PC-9 (cell line): ENCODE measurements around the gene RPL14. TPM values are rescaled to one million over a fixed set of nuclear protein-coding genes. Genes with fewer than 3 reads are reported as not detected.

Experiments used
- BruUV-seq: library from RNA; stranded (reverse); fragments of 400-500 nt; replicated peaks from 2 replicates; lab custom pipeline; 2021; lab: Mats Ljungman, UMichigan
- CTCF ChIA-PET: fragments of 300-600 bp; sonication (Branson Sonifier 250); formaldehyde crosslinking; loops from one replicate; lab custom pipeline; 2022; ENCODE audit warnings: antibody characterized with exemption; lab: Charles Lee
- POLR2A ChIA-PET: fragments of 300-600 bp; sonication (Branson Sonifier 250); formaldehyde crosslinking; loops from one replicate; lab custom pipeline; 2022; ENCODE audit warnings: antibody characterized with exemption; ENCODE audit not compliant: unreplicated experiment; lab: Charles Lee
- DNase-seq, 2 experiments: peaks; one replicate each; pipeline versions ENCODE4 v3.0.0 to v3.0.0-alpha.2; 2015 to 2022; ENCODE audit warnings: mixed read lengths in 1 of 2
- H2AFZ ChIP-seq: fragments of 200-600 bp; sonication (generic); 2 replicates; pipeline ENCODE4 v1.8.1; 2017; ENCODE audit warnings: antibody characterized with exemption
- H3F3A ChIP-seq: fragments of 200-600 bp; sonication (generic); 2 replicates; pipeline ENCODE4 v1.8.1; 2017; ENCODE audit warnings: antibody characterized with exemption, mild to moderate bottlenecking, low read depth; ENCODE audit not compliant: insufficient read depth
- H3K27ac ChIP-seq: fragments of 200-600 bp; sonication (generic); 2 replicates; pipeline ENCODE4 v1.6.1; 2016; ENCODE audit warnings: mixed run types
- H3K27me3 ChIP-seq: fragments of 200-600 bp; sonication (generic); 2 replicates; pipeline ENCODE4 v1.6.1; 2016; ENCODE audit warnings: low read depth, mixed run types; ENCODE audit not compliant: insufficient read depth
- H3K36me3 ChIP-seq: fragments of 200-600 bp; sonication (generic); 2 replicates; pipeline ENCODE4 v1.6.1; 2016; ENCODE audit warnings: low read depth, mixed run types
- H3K4me1 ChIP-seq: fragments of 200-600 bp; sonication (generic); replicated peaks from 2 replicates; pipeline ENCODE4 v1.6.1; 2016; ENCODE audit warnings: mixed run types; ENCODE audit not compliant: insufficient read depth
- H3K4me2 ChIP-seq: fragments of 200-600 bp; sonication (generic); 2 replicates; pipeline ENCODE4 v1.6.1; 2017; ENCODE audit warnings: mixed run types
- H3K4me3 ChIP-seq: fragments of 200-600 bp; sonication (generic); 2 replicates; pipeline ENCODE4 v1.6.1; 2016; ENCODE audit warnings: mixed run types
- H3K79me2 ChIP-seq: fragments of 200-600 bp; sonication (generic); 2 replicates; pipeline ENCODE4 v1.6.1; 2017; ENCODE audit warnings: low read depth, mixed run types
- H3K9me2 ChIP-seq: fragments of 200-600 bp; sonication (generic); 2 replicates; pipeline ENCODE4 v1.8.1; 2017; ENCODE audit warnings: mild to moderate bottlenecking; ENCODE audit not compliant: insufficient read depth
- H3K9me3 ChIP-seq: fragments of 200-600 bp; sonication (generic); 2 replicates; pipeline ENCODE4 v1.8.1; 2016; ENCODE audit warnings: low read depth; ENCODE audit not compliant: insufficient read depth
- H4K20me1 ChIP-seq: fragments of 200-600 bp; sonication (generic); 2 replicates; pipeline ENCODE4 v1.8.1; 2017; ENCODE audit not compliant: insufficient read depth
- EZH2 ChIP-seq: fragments of 200-600 bp; sonication (generic); IDR thresholded peaks from 2 replicates; pipeline ENCODE4 v1.8.0; 2017; ENCODE audit warnings: antibody characterized with exemption, low read depth
- intact Hi-C: fragments of 100-400 bp; cut with micrococcal nuclease; formaldehyde crosslinking; loops from one replicate; pipeline ENCODE4 v1.10.0; 2022; ENCODE audit not compliant: unreplicated experiment
- total RNA-seq: library from RNA; stranded (reverse); gene quantifications from 2 replicates; pipeline ENCODE4 v1.2.3, GENCODE V29; 2021
- TF ChIP-seq, protein P1 (sequence below): fragments of 200-600 bp; sonication (generic); conservative IDR thresholded peaks from 2 replicates; pipeline ENCODE4 v1.6.1; 2017; ENCODE audit warnings: mixed run types, antibody characterized with exemption, mild to moderate bottlenecking, moderate library complexity

The RPL14 gene
- total RNA-seq, 1 experiment from 2014 or later: 2,201 TPM

GRCh38 chr3:40499952-40500351 lies 42.8 kb downstream of the RPL14 start:
- TF ChIP-seq EZH2: no peak
- TF ChIP-seq, protein P1, sequence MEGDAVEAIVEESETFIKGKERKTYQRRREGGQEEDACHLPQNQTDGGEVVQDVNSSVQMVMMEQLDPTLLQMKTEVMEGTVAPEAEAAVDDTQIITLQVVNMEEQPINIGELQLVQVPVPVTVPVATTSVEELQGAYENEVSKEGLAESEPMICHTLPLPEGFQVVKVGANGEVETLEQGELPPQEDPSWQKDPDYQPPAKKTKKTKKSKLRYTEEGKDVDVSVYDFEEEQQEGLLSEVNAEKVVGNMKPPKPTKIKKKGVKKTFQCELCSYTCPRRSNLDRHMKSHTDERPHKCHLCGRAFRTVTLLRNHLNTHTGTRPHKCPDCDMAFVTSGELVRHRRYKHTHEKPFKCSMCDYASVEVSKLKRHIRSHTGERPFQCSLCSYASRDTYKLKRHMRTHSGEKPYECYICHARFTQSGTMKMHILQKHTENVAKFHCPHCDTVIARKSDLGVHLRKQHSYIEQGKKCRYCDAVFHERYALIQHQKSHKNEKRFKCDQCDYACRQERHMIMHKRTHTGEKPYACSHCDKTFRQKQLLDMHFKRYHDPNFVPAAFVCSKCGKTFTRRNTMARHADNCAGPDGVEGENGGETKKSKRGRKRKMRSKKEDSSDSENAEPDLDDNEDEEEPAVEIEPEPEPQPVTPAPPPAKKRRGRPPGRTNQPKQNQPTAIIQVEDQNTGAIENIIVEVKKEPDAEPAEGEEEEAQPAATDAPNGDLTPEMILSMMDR: no peak
- H3K36me3 ChIP-seq: no peaks in the 10 kb centered on the region
- H2AFZ ChIP-seq: no peak overlapping the region
- DNase-seq: no peak
- intact Hi-C loops: no loop called here
- no peaks in the 10 kb centered on the region for H3K79me2 ChIP-seq
- H3K27ac ChIP-seq: no peak overlapping the region
- no peak overlapping the region for H3K4me2 ChIP-seq
- no peaks in the 10 kb centered on the region; the same call in 1 of the 2 replicates for H3F3A ChIP-seq
- peaks cover 9% of the 10 kb centered on the region for H3K4me1 ChIP-seq
- no peak overlapping the region for H3K4me3 ChIP-seq
- no peaks in the 10 kb centered on the region for H3K9me2 ChIP-seq
- POLR2A ChIA-PET: no interaction called here
- CTCF ChIA-PET: no interaction called here
- no peaks in the 10 kb centered on the region for H3K27me3 ChIP-seq
- no peaks in the 10 kb centered on the region for H4K20me1 ChIP-seq
- no peaks in the 10 kb centered on the region for H3K9me3 ChIP-seq
- no TSS peak for BruUV-seq

- no peak for DNase-seq
- ChIA-PET POLR2A (no interaction called here), CTCF (no interaction called here)
- H3K4me1 ChIP-seq: peaks cover 19% of the 10 kb centered on the region
- H3K9me2 ChIP-seq: no peaks in the 10 kb centered on the region
- BruUV-seq: no TSS peak
- intact Hi-C loops: no loop called here
- peaks cover 3% of the 10 kb centered on the region; the same call in 1 of the 2 replicates for H3F3A ChIP-seq
- no peaks in the 10 kb centered on the region for H4K20me1 ChIP-seq
- no peak overlapping the region for H3K4me3 ChIP-seq
- TF ChIP-seq EZH2: no peak
- TF ChIP-seq, protein P1: no peak
- H3K27me3 ChIP-seq: no peaks in the 10 kb centered on the region
- no peaks in the 10 kb centered on the region for H3K9me3 ChIP-seq
- no peak overlapping the region for H3K4me2 ChIP-seq
- no peak overlapping the region for H2AFZ ChIP-seq
- H3K27ac ChIP-seq: no peak overlapping the region
- no peaks in the 10 kb centered on the region for H3K79me2 ChIP-seq
- H3K36me3 ChIP-seq: no peaks in the 10 kb centered on the region
Measured at GRCh38 chr3:40502034-40502433, 44.9 kb downstream of the RPL14 start.

GRCh38 chr3:40504636-40505430 lies 47.7 kb downstream of the RPL14 start:
- CTCF ChIA-PET: no interaction called here
- Histone ChIP-seq H3F3A (peaks cover 3% of the 10 kb centered on the region; the same call in 1 of the 2 replicates), H3K9me3 (no peaks in the 10 kb centered on the region), H3K27ac (no peak overlapping the region), H4K20me1 (no peaks in the 10 kb centered on the region), H3K4me2 (peak overlapping the region; percentile 83), H3K4me3 (peak overlapping the region; percentile 70; the same call in 1 of the 2 replicates), H3K27me3 (no peaks in the 10 kb centered on the region), H3K9me2 (no peaks in the 10 kb centered on the region), H2AFZ (peak overlapping the region; percentile 92), H3K79me2 (no peaks in the 10 kb centered on the region), H3K4me1 (peaks cover 19% of the 10 kb centered on the region), H3K36me3 (no peaks in the 10 kb centered on the region)
- BruUV-seq: no TSS peak
- peak; percentile 19 to 85 for DNase-seq
- TF ChIP-seq, protein P1: no peak
- no peak for TF ChIP-seq EZH2
- intact Hi-C loops: loop anchor here (1.0 kb wide), 1 partner anchor 28 kb away; the partner anchor contains the start of gene ZNF619
- POLR2A ChIA-PET: interaction anchor here (1.0 kb wide), 1 partner anchor 48 kb away, joined by 3 read pairs; no protein-coding TSS in a partner anchor
